ACC112 (cell line): ENCODE data around the gene LSM7.

Source experiments
- H2AFZ ChIP-seq: fragments of 200-600 bp; sonication (generic); one replicate; pipeline ENCODE4 v1.6.0; 2017; ENCODE audit warnings: antibody characterized with exemption, low read length; ENCODE audit not compliant: unreplicated experiment
- H3K27ac ChIP-seq: fragments of 200-600 bp; sonication (generic); 2 replicates; pipeline ENCODE4 v1.5.1; 2014; ENCODE audit warnings: low read depth, mild to moderate bottlenecking, antibody characterized with exemption, low read length, moderate library complexity
- H3K27me3 ChIP-seq: fragments of 200-600 bp; sonication (generic); 2 replicates; pipeline ENCODE4 v1.6.1; 2014; ENCODE audit warnings: mild to moderate bottlenecking, antibody characterized with exemption, low read length, moderate library complexity, mixed read lengths; ENCODE audit not compliant: insufficient read depth
- H3K36me3 ChIP-seq: fragments of 200-600 bp; sonication (generic); 2 replicates; pipeline ENCODE4 v1.6.1; 2016; ENCODE audit warnings: mild to moderate bottlenecking, antibody characterized with exemption, low read length, moderate library complexity, mixed read lengths; ENCODE audit not compliant: insufficient read depth
- H3K4me1 ChIP-seq: fragments of 200-600 bp; sonication (generic); one replicate; pipeline ENCODE4 v1.6.1; 2016; ENCODE audit warnings: low read length, mixed read lengths; ENCODE audit not compliant: insufficient read depth, unreplicated experiment, control insufficient read depth
- H3K4me3 ChIP-seq: fragments of 200-600 bp; sonication (generic); 2 replicates; pipeline ENCODE4 v1.5.1; 2014; ENCODE audit warnings: mild to moderate bottlenecking, low read depth, low read length
- H3K79me2 ChIP-seq: fragments of 200-600 bp; sonication (generic); one replicate; pipeline ENCODE4 v1.6.0; 2016; ENCODE audit warnings: low read length; ENCODE audit not compliant: control insufficient read depth, unreplicated experiment, insufficient read depth

The LSM7 gene

GRCh38 chr19:2336528-2337328, 8.3 kb upstream of the LSM7 start:
- peaks cover 20% of the 10 kb centered on the region for H3K79me2 ChIP-seq
- H3K27me3 ChIP-seq, result no peaks in the 10 kb centered on the region
- H3K36me3 ChIP-seq, result no peaks in the 10 kb centered on the region
- no peak overlapping the region for H3K4me3 ChIP-seq
- H3K4me1 ChIP-seq, result no peaks in the 10 kb centered on the region
- H3K27ac ChIP-seq, result no peak overlapping the region
- no peak overlapping the region for H2AFZ ChIP-seq

GRCh38 chr19:2335848-2336247, 7.5 kb upstream of the LSM7 start:
- H3K4me3 ChIP-seq, result no peak overlapping the region
- H2AFZ ChIP-seq, result no peak overlapping the region
- H3K27me3 ChIP-seq, result no peaks in the 10 kb centered on the region
- H3K4me1 ChIP-seq, result no peaks in the 10 kb centered on the region
- H3K27ac ChIP-seq, result no peak overlapping the region
- no peaks in the 10 kb centered on the region for H3K36me3 ChIP-seq
- H3K79me2 ChIP-seq, result peaks cover 29% of the 10 kb centered on the region

GRCh38 chr19:2334986-2335846, 6.8 kb upstream of the LSM7 start:
- Histone ChIP-seq H3K36me3 (no peaks in the 10 kb centered on the region), H2AFZ (no peak overlapping the region), H3K79me2 (peaks cover 31% of the 10 kb centered on the region), H3K4me3 (no peak overlapping the region), H3K27ac (no peak overlapping the region), H3K27me3 (no peaks in the 10 kb centered on the region), H3K4me1 (no peaks in the 10 kb centered on the region)

DNA sequence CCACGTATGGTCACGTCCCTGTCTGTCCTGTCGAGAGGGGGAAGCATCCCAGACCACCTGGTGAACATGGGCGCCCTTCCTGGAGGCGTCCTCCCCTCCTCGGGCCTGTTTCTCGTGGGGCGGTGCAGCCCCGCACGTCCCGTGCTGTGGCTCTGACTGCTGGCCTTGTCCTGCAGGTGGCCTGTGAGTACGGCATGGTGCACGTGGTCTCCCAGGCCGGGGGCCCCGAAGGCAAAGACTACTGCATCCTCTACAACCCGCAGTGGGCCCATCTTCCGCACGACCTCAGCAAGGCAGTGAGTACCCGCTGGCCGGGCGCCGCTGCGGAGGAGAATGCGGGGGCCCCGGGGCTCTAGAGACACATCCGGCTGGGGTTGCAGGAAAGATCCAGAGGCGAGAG, 6.0 kb upstream of the LSM7 start:
- H3K27ac ChIP-seq, result no peak overlapping the region
- H3K36me3 ChIP-seq, result no peaks in the 10 kb centered on the region
- peaks cover 4% of the 10 kb centered on the region for H3K4me1 ChIP-seq
- H3K27me3 ChIP-seq, result no peaks in the 10 kb centered on the region
- peaks cover 35% of the 10 kb centered on the region for H3K79me2 ChIP-seq
- H2AFZ ChIP-seq, result no peak overlapping the region
- H3K4me3 ChIP-seq, result no peak overlapping the region

DNA sequence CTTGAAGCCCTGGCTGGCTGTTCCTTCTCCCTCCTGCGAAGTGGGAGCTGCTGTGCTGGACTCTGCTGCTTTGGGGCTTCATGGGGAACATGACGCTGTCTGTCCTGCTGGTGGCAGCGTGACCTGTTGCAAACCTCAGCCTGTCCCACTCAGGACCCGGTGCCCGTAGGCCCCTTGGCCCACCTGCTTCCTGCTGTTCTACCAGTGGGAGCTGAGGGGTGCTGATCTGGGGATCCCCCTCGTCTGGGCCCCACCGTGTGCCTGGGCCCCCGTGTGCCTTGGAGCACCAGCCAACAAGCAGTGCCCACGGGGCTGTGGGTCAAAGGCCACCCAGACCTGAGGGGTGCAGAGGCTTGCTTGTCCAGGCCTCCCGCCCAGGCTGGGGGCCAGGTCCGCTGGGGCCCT, 5.4 kb upstream of the LSM7 start:
- H3K79me2 ChIP-seq, result peaks cover 39% of the 10 kb centered on the region

GRCh38 chr19:2333027-2333806, 4.8 kb upstream of the LSM7 start:
- Histone ChIP-seq H3K4me3 (no peak overlapping the region), H3K36me3 (no peaks in the 10 kb centered on the region), H3K4me1 (peaks cover 6% of the 10 kb centered on the region), H3K27ac (no peak overlapping the region), H3K27me3 (no peaks in the 10 kb centered on the region), H3K79me2 (peaks cover 39% of the 10 kb centered on the region), H2AFZ (no peak overlapping the region)

More for the DNA sequence above, 5.4 kb upstream of the LSM7 start:
- Histone ChIP-seq H3K4me1 (peaks cover 6% of the 10 kb centered on the region), H2AFZ (no peak overlapping the region), H3K36me3 (no peaks in the 10 kb centered on the region), H3K4me3 (no peak overlapping the region), H3K27me3 (no peaks in the 10 kb centered on the region), H3K27ac (no peak overlapping the region)

DNA sequence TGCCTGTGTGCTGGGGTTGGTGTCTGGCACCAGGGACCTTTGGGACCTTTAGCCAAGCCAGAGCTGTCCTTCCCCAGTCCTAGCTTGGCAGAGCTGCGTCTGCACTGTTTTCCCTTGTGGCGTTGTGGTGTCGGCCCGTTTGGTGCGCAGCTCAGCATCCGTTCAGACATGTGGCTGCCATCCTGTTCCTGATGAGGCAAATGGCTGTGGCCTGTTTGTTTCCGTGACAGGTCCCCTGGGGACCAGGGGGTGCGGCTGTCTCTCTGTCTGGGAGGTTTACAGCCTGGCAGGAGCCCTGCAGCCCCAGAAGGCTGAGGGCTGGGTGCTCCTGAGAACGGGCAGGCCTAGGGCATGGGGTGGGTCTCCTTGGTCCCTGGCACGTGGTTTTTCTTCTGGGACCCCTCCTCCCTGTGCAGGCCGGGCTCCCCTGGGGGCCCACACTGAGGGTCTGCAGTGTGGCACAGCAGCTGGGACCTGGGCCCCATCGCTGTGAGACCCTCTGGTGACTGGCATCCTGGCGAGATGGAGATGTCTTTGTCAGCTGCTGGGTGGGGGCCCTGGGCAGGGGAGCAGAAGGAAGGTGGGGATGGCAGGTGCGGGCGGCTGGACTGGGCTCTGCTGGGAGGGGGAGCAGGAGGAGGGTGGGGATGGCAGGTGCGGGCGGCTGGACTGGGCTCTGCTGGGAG, 4.1 kb upstream of the LSM7 start:
- Histone ChIP-seq H3K79me2 (peaks cover 40% of the 10 kb centered on the region), H3K36me3 (no peaks in the 10 kb centered on the region), H3K27me3 (no peaks in the 10 kb centered on the region), H3K4me3 (no peak overlapping the region), H2AFZ (no peak overlapping the region), H3K27ac (no peak overlapping the region), H3K4me1 (peaks cover 6% of the 10 kb centered on the region)

DNA sequence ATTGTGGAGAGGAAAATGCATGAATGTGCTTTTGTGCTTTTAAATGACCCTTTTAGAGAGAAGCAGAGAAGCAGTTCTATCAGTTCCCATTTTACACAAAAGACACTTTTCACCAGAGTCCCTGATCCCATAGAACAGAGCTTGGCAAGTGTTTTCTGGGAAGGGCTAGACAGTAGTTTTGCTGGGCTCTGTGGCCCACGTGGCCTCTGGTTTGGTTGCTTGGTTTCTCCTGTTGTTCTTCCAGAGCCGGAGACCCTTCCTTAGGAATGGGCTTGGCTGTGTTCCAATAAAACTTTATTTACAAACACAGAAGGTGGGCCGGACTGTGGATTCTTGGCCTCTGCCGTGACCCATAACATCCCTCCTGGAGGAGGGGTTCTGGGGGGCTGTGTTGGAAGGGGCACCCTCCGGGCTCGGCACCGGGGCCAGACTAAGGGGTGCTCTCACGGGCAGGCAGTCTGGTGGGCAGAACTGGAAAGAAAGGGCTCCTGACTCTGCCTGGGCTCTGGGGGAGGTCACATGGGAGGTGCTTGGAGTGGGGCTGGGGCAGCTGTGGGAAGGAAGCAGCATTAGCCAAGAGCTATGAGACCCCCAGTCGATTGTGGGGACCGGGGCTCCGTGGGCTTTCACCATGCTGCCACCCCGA, 3.3 kb upstream of the LSM7 start:
- no peaks in the 10 kb centered on the region for H3K27me3 ChIP-seq
- H3K79me2 ChIP-seq, result peaks cover 48% of the 10 kb centered on the region
- H2AFZ ChIP-seq, result no peak overlapping the region
- no peaks in the 10 kb centered on the region for H3K36me3 ChIP-seq
- no peak overlapping the region for H3K27ac ChIP-seq
- H3K4me3 ChIP-seq, result no peak overlapping the region
- peaks cover 8% of the 10 kb centered on the region for H3K4me1 ChIP-seq

DNA sequence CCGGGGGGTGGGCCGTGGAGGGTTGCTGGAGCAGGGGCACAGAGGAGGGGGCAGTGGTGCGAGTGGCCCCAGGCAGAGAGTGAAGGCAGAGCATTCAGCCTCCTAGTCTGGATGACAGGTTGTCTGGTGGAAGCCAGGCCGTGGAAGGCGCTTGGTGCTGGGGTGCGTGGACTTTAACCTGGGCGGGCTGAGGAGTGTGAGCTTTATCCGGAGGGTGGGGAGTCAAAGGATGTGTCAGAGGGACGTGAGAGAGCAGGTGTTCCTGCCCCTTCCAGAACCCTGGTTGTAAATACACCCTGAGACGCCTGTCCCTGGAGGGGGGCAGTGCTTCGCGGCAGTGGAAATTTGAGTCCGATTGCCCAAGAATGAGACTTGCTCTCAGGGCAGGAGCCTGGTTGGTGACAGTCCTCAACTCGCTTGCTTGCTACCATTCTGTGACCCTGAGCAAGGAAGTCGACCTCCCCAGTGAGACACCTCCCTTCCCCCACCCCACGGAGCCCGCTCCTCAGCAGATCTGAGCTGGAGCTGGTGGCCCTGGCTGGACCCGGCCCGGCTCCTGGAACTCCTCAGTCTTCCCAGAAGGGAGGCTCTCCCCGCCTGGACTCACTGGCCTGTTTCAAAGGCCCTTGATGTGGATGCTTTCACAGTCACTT, 2.4 kb upstream of the LSM7 start:
- Histone ChIP-seq H3K4me1 (peaks cover 10% of the 10 kb centered on the region), H3K4me3 (no peak overlapping the region), H3K36me3 (no peaks in the 10 kb centered on the region), H2AFZ (no peak overlapping the region), H3K27me3 (no peaks in the 10 kb centered on the region), H3K79me2 (peaks cover 46% of the 10 kb centered on the region), H3K27ac (no peak overlapping the region)
